Ishikawa (cell line): ENCODE measurements around the gene FKBP11.

Experiments
- CEBPB ChIP-seq: IDR thresholded peaks from 2 replicates; pipeline ENCODE4 v1.6.1; 2012
- CREB1 ChIP-seq: IDR thresholded peaks from 2 replicates; pipeline ENCODE4 v1.6.1; 2012; ENCODE audit warnings: low read depth
- EGR1 ChIP-seq: IDR thresholded peaks from 2 replicates; pipeline ENCODE4 v1.6.1; 2012
- EP300 ChIP-seq: IDR thresholded peaks from 2 replicates; pipeline ENCODE4 v1.6.1; 2012; ENCODE audit warnings: borderline replicate concordance
- FOXM1 ChIP-seq: IDR thresholded peaks from 2 replicates; pipeline ENCODE4 v1.6.1; 2012; ENCODE audit warnings: low read depth, borderline replicate concordance
- MAX ChIP-seq: IDR thresholded peaks from 2 replicates; pipeline ENCODE4 v1.6.1; 2012
- NFIC ChIP-seq: IDR thresholded peaks from 2 replicates; pipeline ENCODE4 v1.6.1; 2012
- RAD21 ChIP-seq: IDR thresholded peaks from 2 replicates; pipeline ENCODE4 v1.6.1; 2012; ENCODE audit warnings: low read depth
- REST ChIP-seq: IDR thresholded peaks from 2 replicates; pipeline ENCODE4 v1.6.1; 2012; ENCODE audit warnings: low read depth, mild to moderate bottlenecking
- TAF1 ChIP-seq: IDR thresholded peaks from 2 replicates; pipeline ENCODE4 v1.6.1; 2012; ENCODE audit warnings: low read depth, mild to moderate bottlenecking
- TCF12 ChIP-seq: IDR thresholded peaks from 2 replicates; pipeline ENCODE4 v1.6.1; 2012; ENCODE audit warnings: low read depth
- TEAD4 ChIP-seq: IDR thresholded peaks from 2 replicates; pipeline ENCODE4 v1.6.1; 2012
- USF1 ChIP-seq: IDR thresholded peaks from 2 replicates; pipeline ENCODE4 v1.6.1; 2012
- YY1 ChIP-seq: IDR thresholded peaks from 2 replicates; pipeline ENCODE4 v1.6.1; 2012; ENCODE audit warnings: low read depth
- ZBTB7A ChIP-seq: IDR thresholded peaks from 2 replicates; pipeline ENCODE4 v1.6.1; 2012; ENCODE audit warnings: low read depth

FKBP11 gene

GRCh38 chr12:48972213-48972951 is 47.1 kb upstream of the FKBP11 start:
- no peak for TF ChIP-seq CREB1
- no peak for TF ChIP-seq FOXM1
- no peak for TF ChIP-seq USF1
- TF ChIP-seq EGR1, result no peak
- no peak for TF ChIP-seq NFIC
- no peak for TF ChIP-seq REST
- TF ChIP-seq CEBPB, result no peak
- no peak for TF ChIP-seq TAF1
- no peak for TF ChIP-seq MAX

- no peak for TF ChIP-seq CREB1
- no peak for TF ChIP-seq EGR1
- TF ChIP-seq REST, result no peak
- TF ChIP-seq EP300, result no peak
- no peak for TF ChIP-seq CEBPB
- no peak for TF ChIP-seq MAX
- no peak for TF ChIP-seq NFIC
- TF ChIP-seq FOXM1, result no peak
- TF ChIP-seq YY1, result no peak
Observed at GRCh38 chr12:48970702-48971334, 45.5 kb upstream of the FKBP11 start.

- TF ChIP-seq EP300, result no peak
Observed at GRCh38 chr12:48969833-48970701, 44.8 kb upstream of the FKBP11 start.

- TF ChIP-seq MAX (no peak), USF1 (no peak)
Observed at GRCh38 chr12:48969160-48969771, 44.0 kb upstream of the FKBP11 start.

- TF ChIP-seq CEBPB (no peak), TCF12 (no peak), FOXM1 (no peak)
Observed at GRCh38 chr12:48968467-48968866, 43.2 kb upstream of the FKBP11 start.

GRCh38 chr12:48967991-48968390 is 42.7 kb upstream of the FKBP11 start:
- TF ChIP-seq YY1, result no peak
- TF ChIP-seq REST, result no peak
- no peak for TF ChIP-seq RAD21
- TF ChIP-seq TCF12, result no peak
- TF ChIP-seq TEAD4, result no peak
- TF ChIP-seq EGR1, result no peak
- no peak for TF ChIP-seq USF1
- no peak for TF ChIP-seq ZBTB7A
- TF ChIP-seq CREB1, result no peak
- TF ChIP-seq FOXM1, result no peak
- TF ChIP-seq TAF1, result no peak
- no peak for TF ChIP-seq NFIC
- TF ChIP-seq MAX, result no peak
- no peak for TF ChIP-seq CEBPB
- TF ChIP-seq EP300, result no peak
